ENCODE measurements around the gene PRKCQ. TPM values are rescaled to one million over a fixed set of nuclear protein-coding genes. Genes with fewer than 3 reads are reported as not detected.

The PRKCQ gene
- total and polyA plus RNA-seq, 7 experiments from 2014 or later: 44.3 to 74.5 (median 65.8) TPM

- intact Hi-C loops (cut with micrococcal nuclease): no loop called here
- H3K36me3 ChIP-seq (ENCODE audit: control insufficient read depth in 2 of 3, insufficient read depth in 3 of 3, low read length in 3 of 3): no peaks in the 10 kb centered on the region
- H3K4me1 ChIP-seq (ENCODE audit: control insufficient read depth in 2 of 2, insufficient read depth in 2 of 2, low read length in 2 of 2): peaks cover 21 to 40% of the 10 kb centered on the region in 2 donors
- CTCF ChIA-PET: interaction anchor here (1.7 kb wide), 1 partner anchor 81 kb away, joined by 5 read pairs; no protein-coding TSS in a partner anchor
- peak overlapping the region; percentile 1 to 72 (median 40) for H3K4me3 Mint-ChIP-seq
- H3K4me1 Mint-ChIP-seq: peaks cover 52 to 94% (median 85%) of the 10 kb centered on the region in 7 donors
- ATAC-seq (no peak), DNase-seq (no peak)
- peaks cover 0 to 2% (median 0%) of the 10 kb centered on the region in 11 donors for H3K9me3 Mint-ChIP-seq
- H3K27ac ChIP-seq (ENCODE audit: low read depth, low read length): no peak overlapping the region
- H3K27ac Mint-ChIP-seq: peak overlapping the region in 8 of 9 donors; percentile 57 to 85 (median 78)
- no peaks in the 10 kb centered on the region for H3K27me3 Mint-ChIP-seq
- no peaks in the 10 kb centered on the region for H3K9me3 ChIP-seq (ENCODE audit: control insufficient read depth in 2 of 3, low read length in 3 of 3)
- peaks cover 5 to 35% (median 18%) of the 10 kb centered on the region in 5 donors for H3K36me3 Mint-ChIP-seq
- no peaks in the 10 kb centered on the region for H3K27me3 ChIP-seq (ENCODE audit: control insufficient read depth in 2 of 2, insufficient read depth in 2 of 2, low read length in 2 of 2)
- POLR2A ChIA-PET: interaction anchor here (0.7 to 5.4 kb wide), 7 partner anchors 10 to 71 kb away, joined by 3 to 42 read pairs (median 4); no protein-coding TSS in a partner anchor
- no peak overlapping the region for H3K4me3 ChIP-seq (ENCODE audit: low read length)
These were observed 59.9 kb downstream of the PRKCQ start for GRCh38 chr10:6520138-6520537.

GRCh38 chr10:6518791-6519429 is 61.2 kb downstream of the PRKCQ start:
- DNase-seq (peak in 1 of 9 donors; percentile 32), ATAC-seq (peak; percentile 69)
- Mint-ChIP-seq H3K9me3 (peaks cover 0 to 2% (median 0%) of the 10 kb centered on the region in 11 donors), H3K4me1 (peaks cover 57 to 95% (median 91%) of the 10 kb centered on the region in 7 donors), H3K4me3 (peak overlapping the region; percentile 9 to 63 (median 46)), H3K36me3 (peaks cover under 1 to 35% (median 16%) of the 10 kb centered on the region in 5 donors), H3K27me3 (no peaks in the 10 kb centered on the region), H3K27ac (peak overlapping the region; percentile 40 to 89 (median 66))
- Histone ChIP-seq H3K4me1 (ENCODE audit: control insufficient read depth in 2 of 2, insufficient read depth in 2 of 2, low read length in 2 of 2) (peaks cover 26 to 49% of the 10 kb centered on the region in 2 donors), H3K4me3 (ENCODE audit: low read length) (no peak overlapping the region), H3K9me3 (ENCODE audit: control insufficient read depth in 2 of 3, low read length in 3 of 3) (no peaks in the 10 kb centered on the region), H3K27me3 (ENCODE audit: control insufficient read depth in 2 of 2, insufficient read depth in 2 of 2, low read length in 2 of 2) (no peaks in the 10 kb centered on the region), H3K36me3 (ENCODE audit: control insufficient read depth in 2 of 3, insufficient read depth in 3 of 3, low read length in 3 of 3) (peaks cover 0 to 5% (median 0%) of the 10 kb centered on the region in 3 experiments), H3K27ac (ENCODE audit: low read depth, low read length) (peak overlapping the region; percentile 32)
- CTCF ChIA-PET: interaction anchor here (1.2 to 1.9 kb wide), 7 partner anchors 9 to 113 kb away, joined by 3 to 5 read pairs (median 3); no protein-coding TSS in a partner anchor
- POLR2A ChIA-PET: interaction anchor here (0.6 to 5.4 kb wide), 6 partner anchors 11 to 973 kb away, joined by 3 to 42 read pairs (median 5); no protein-coding TSS in a partner anchor
- intact Hi-C loops (cut with micrococcal nuclease): loop anchor here (1.0 to 5.0 kb wide), 4 partner anchors 11 to 43 kb away; no protein-coding TSS in a partner anchor

GRCh38 chr10:6516929-6517284 is 63.2 kb downstream of the PRKCQ start:
- ChIA-PET POLR2A (interaction anchor here (1.0 to 5.4 kb wide), 8 partner anchors 13 to 85 kb away, joined by 3 to 42 read pairs (median 5); no protein-coding TSS in a partner anchor), CTCF (interaction anchor here (0.6 to 2.3 kb wide), 12 partner anchors 12 to 201 kb away, joined by 3 to 11 read pairs (median 4); no protein-coding TSS in a partner anchor)
- H3K27me3 ChIP-seq (ENCODE audit: control insufficient read depth in 2 of 2, insufficient read depth in 2 of 2, low read length in 2 of 2): no peaks in the 10 kb centered on the region
- peaks cover 0 to 3% (median 0%) of the 10 kb centered on the region in 11 donors for H3K9me3 Mint-ChIP-seq
- H3K36me3 Mint-ChIP-seq: peaks cover 7 to 50% (median 31%) of the 10 kb centered on the region in 5 donors
- peak overlapping the region in 9 of 10 donors; percentile 19 to 70 (median 35) for H3K4me3 Mint-ChIP-seq
- peaks cover 43 to 58% of the 10 kb centered on the region in 2 donors for H3K4me1 ChIP-seq (ENCODE audit: control insufficient read depth in 2 of 2, insufficient read depth in 2 of 2, low read length in 2 of 2)
- H3K27ac Mint-ChIP-seq: peak overlapping the region in 7 of 9 donors; percentile 28 to 89 (median 78)
- peak in 6 of 9 donors; percentile 24 to 49 (median 35) for DNase-seq
- peaks cover 0 to 10% (median 4%) of the 10 kb centered on the region in 3 experiments for H3K36me3 ChIP-seq (ENCODE audit: control insufficient read depth in 2 of 3, insufficient read depth in 3 of 3, low read length in 3 of 3)
- H3K27ac ChIP-seq (ENCODE audit: low read depth, low read length): no peak overlapping the region
- intact Hi-C loops (cut with micrococcal nuclease): loop anchor here in 1 of 2 donors (1.0 to 5.0 kb wide), 7 partner anchors 35 to 150 kb away; no protein-coding TSS in a partner anchor
- no peaks in the 10 kb centered on the region for H3K27me3 Mint-ChIP-seq
- peak; percentile 42 for ATAC-seq
- H3K4me3 ChIP-seq (ENCODE audit: low read length): no peak overlapping the region
- peaks cover 58 to 97% (median 93%) of the 10 kb centered on the region in 7 donors for H3K4me1 Mint-ChIP-seq
- H3K9me3 ChIP-seq (ENCODE audit: control insufficient read depth in 2 of 3, low read length in 3 of 3): no peaks in the 10 kb centered on the region

GRCh38 chr10:6516281-6516928 is 63.7 kb downstream of the PRKCQ start:
- Histone ChIP-seq H3K27me3 (ENCODE audit: control insufficient read depth in 2 of 2, insufficient read depth in 2 of 2, low read length in 2 of 2) (no peaks in the 10 kb centered on the region), H3K4me1 (ENCODE audit: control insufficient read depth in 2 of 2, insufficient read depth in 2 of 2, low read length in 2 of 2) (peaks cover 44 to 58% of the 10 kb centered on the region in 2 donors), H3K36me3 (ENCODE audit: control insufficient read depth in 2 of 3, insufficient read depth in 3 of 3, low read length in 3 of 3) (peaks cover 3 to 15% (median 4%) of the 10 kb centered on the region in 3 experiments), H3K27ac (ENCODE audit: low read depth, low read length) (no peak overlapping the region), H3K4me3 (ENCODE audit: low read length) (no peak overlapping the region), H3K9me3 (ENCODE audit: control insufficient read depth in 2 of 3, low read length in 3 of 3) (no peaks in the 10 kb centered on the region)
- POLR2A ChIA-PET: interaction anchor here (1.0 to 5.4 kb wide), 7 partner anchors 14 to 85 kb away, joined by 3 to 42 read pairs (median 4); no protein-coding TSS in a partner anchor
- Mint-ChIP-seq H3K4me1 (peaks cover 56 to 98% (median 93%) of the 10 kb centered on the region in 7 donors), H3K27me3 (no peaks in the 10 kb centered on the region), H3K4me3 (peak overlapping the region in 7 of 10 donors; percentile 12 to 70 (median 41)), H3K9me3 (peaks cover 0 to 7% (median 0%) of the 10 kb centered on the region in 11 donors), H3K27ac (peak overlapping the region in 8 of 9 donors; percentile 28 to 89 (median 76)), H3K36me3 (peaks cover 12 to 53% (median 36%) of the 10 kb centered on the region in 5 donors)
- DNase-seq (no peak), ATAC-seq (no peak)
- CTCF ChIA-PET: interaction anchor here (0.7 to 2.3 kb wide), 16 partner anchors 12 to 120 kb away, joined by 3 to 11 read pairs (median 3); no protein-coding TSS in a partner anchor
- intact Hi-C loops (cut with micrococcal nuclease): loop anchor here in 1 of 2 donors (2.0 to 5.0 kb wide), 3 partner anchors 34 to 72 kb away; no protein-coding TSS in a partner anchor

GRCh38 chr10:6514844-6515780 is 65.0 kb downstream of the PRKCQ start:
- peak overlapping the region in 7 of 9 donors; percentile 17 to 83 (median 50) for H3K27ac Mint-ChIP-seq
- DNase-seq: no peak
- no peak overlapping the region for H3K27ac ChIP-seq (ENCODE audit: low read depth, low read length)
- POLR2A ChIA-PET: interaction anchor here (1.0 to 5.4 kb wide), 4 partner anchors 15 to 74 kb away, joined by 3 to 42 read pairs (median 4); no protein-coding TSS in a partner anchor
- no peak overlapping the region for H3K4me3 ChIP-seq (ENCODE audit: low read length)
- no peaks in the 10 kb centered on the region for H3K9me3 ChIP-seq (ENCODE audit: control insufficient read depth in 2 of 3, low read length in 3 of 3)
- H3K4me1 ChIP-seq (ENCODE audit: control insufficient read depth in 2 of 2, insufficient read depth in 2 of 2, low read length in 2 of 2): peaks cover 35 to 48% of the 10 kb centered on the region in 2 donors
- peaks cover 21 to 57% (median 36%) of the 10 kb centered on the region in 5 donors for H3K36me3 Mint-ChIP-seq
- no peaks in the 10 kb centered on the region for H3K27me3 ChIP-seq (ENCODE audit: control insufficient read depth in 2 of 2, insufficient read depth in 2 of 2, low read length in 2 of 2)
- peaks cover 49 to 92% (median 80%) of the 10 kb centered on the region in 7 donors for H3K4me1 Mint-ChIP-seq
- H3K9me3 Mint-ChIP-seq: peaks cover 0 to 14% (median 0%) of the 10 kb centered on the region in 11 donors
- no peaks in the 10 kb centered on the region for H3K27me3 Mint-ChIP-seq
- H3K36me3 ChIP-seq (ENCODE audit: control insufficient read depth in 2 of 3, insufficient read depth in 3 of 3, low read length in 3 of 3): peaks cover 9 to 28% (median 16%) of the 10 kb centered on the region in 3 experiments
- CTCF ChIA-PET: interaction anchor here (0.7 to 2.3 kb wide), 8 partner anchors 17 to 69 kb away, joined by 3 to 7 read pairs (median 3); no protein-coding TSS in a partner anchor
- H3K4me3 Mint-ChIP-seq: peak overlapping the region in 1 of 10 donors; percentile 12
- peak; percentile 74 for ATAC-seq
- intact Hi-C loops (cut with micrococcal nuclease): loop anchor here (5.0 kb wide), 3 partner anchors 33 to 47 kb away; no protein-coding TSS in a partner anchor

Data from naive thymus-derived CD4-positive, alpha-beta T cell (primary cell).